PFSK-1 (cell line): Measurements from ENCODE around the gene PRODH.

ENCODE experiments used
- POLR2AphosphoS5 ChIP-seq: IDR thresholded peaks from 2 replicates; pipeline ENCODE4 v1.6.1; 2012; ENCODE audit warnings: low read depth, mild to moderate bottlenecking, control low read depth, low read length, moderate library complexity
- SIN3A ChIP-seq: IDR thresholded peaks from 2 replicates; pipeline ENCODE4 v1.6.1; 2012; ENCODE audit warnings: mild to moderate bottlenecking, low read length, moderate library complexity, borderline replicate concordance; ENCODE audit not compliant: insufficient read depth
- TF ChIP-seq, protein P1 (sequence below), 2 experiments: IDR thresholded peaks; 2 replicates each; pipeline versions ENCODE4 v1.6.1 to v1.8.0; 2011 to 2012; ENCODE audit warnings: low read depth in 2 of 2, low read length in 2 of 2, control low read depth in 1 of 2, inconsistent platforms in 1 of 2, mild to moderate bottlenecking in 1 of 2, moderate library complexity in 1 of 2; ENCODE audit not compliant: insufficient read depth in 1 of 2

DNA sequence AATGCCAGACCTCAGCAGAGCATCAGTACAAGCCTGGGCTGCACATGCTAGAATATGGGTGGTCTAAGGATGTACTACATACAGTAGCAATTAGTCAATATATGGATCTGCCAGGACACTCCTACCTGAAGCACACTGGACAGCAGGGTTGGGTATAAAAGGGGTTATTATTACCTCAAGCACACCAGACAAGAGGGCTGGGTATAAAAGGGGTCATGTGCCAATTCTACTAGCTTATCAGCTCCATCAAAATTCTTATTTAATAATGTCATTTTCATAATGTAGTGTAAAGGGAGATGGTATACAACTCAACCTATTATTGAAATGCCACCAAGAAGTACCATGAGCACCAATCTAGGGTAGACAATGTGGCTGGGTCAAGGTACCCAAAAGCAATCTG is 44.7 kb upstream of the PRODH start:
- TF ChIP-seq, protein P1, sequence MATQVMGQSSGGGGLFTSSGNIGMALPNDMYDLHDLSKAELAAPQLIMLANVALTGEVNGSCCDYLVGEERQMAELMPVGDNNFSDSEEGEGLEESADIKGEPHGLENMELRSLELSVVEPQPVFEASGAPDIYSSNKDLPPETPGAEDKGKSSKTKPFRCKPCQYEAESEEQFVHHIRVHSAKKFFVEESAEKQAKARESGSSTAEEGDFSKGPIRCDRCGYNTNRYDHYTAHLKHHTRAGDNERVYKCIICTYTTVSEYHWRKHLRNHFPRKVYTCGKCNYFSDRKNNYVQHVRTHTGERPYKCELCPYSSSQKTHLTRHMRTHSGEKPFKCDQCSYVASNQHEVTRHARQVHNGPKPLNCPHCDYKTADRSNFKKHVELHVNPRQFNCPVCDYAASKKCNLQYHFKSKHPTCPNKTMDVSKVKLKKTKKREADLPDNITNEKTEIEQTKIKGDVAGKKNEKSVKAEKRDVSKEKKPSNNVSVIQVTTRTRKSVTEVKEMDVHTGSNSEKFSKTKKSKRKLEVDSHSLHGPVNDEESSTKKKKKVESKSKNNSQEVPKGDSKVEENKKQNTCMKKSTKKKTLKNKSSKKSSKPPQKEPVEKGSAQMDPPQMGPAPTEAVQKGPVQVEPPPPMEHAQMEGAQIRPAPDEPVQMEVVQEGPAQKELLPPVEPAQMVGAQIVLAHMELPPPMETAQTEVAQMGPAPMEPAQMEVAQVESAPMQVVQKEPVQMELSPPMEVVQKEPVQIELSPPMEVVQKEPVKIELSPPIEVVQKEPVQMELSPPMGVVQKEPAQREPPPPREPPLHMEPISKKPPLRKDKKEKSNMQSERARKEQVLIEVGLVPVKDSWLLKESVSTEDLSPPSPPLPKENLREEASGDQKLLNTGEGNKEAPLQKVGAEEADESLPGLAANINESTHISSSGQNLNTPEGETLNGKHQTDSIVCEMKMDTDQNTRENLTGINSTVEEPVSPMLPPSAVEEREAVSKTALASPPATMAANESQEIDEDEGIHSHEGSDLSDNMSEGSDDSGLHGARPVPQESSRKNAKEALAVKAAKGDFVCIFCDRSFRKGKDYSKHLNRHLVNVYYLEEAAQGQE (IDR thresholded peaks at IDR 0.05; ENCODE audit: insufficient read depth in 1 of 2, low read depth in 2 of 2, low read length in 2 of 2) = no peak
- TF ChIP-seq SIN3A (no peak), POLR2AphosphoS5 (no peak)
